ENCODE data around the gene SPI1. TPM values are rescaled to one million over a fixed set of nuclear protein-coding genes. Genes with fewer than 3 reads are reported as not detected.

SPI1 gene
- total RNA-seq, 6 donors from 2014 or later: 52.8 to 275 (median 179) TPM

GRCh38 chr11:47348131-47348802 is 30.1 kb downstream of the SPI1 start:
- TF ChIP-seq CTCF (IDR thresholded peaks at IDR 0.05) (no peak), POLR2A (IDR thresholded peaks at IDR 0.05) (no peak), POLR2AphosphoS5 (IDR thresholded peaks at IDR 0.05) (no peak), EP300 (IDR thresholded peaks at IDR 0.05) (no peak)
- Histone ChIP-seq H3K27ac (no peak overlapping the region), H3K4me1 (no peaks in the 10 kb centered on the region), H3K36me3 (no peaks in the 10 kb centered on the region), H3K27me3 (no peaks in the 10 kb centered on the region), H3K4me3 (no peak overlapping the region), H3K9me3 (no peaks in the 10 kb centered on the region)
- ATAC-seq (ENCODE audit: low FRiP score in 2 of 2) (no peak), DNase-seq (peak in 1 of 2 donors; percentile 62)
- 86 to 87% methylated on average over 22 of the region's 24 CpGs for WGBS, 2 donors

- H3K4me3 ChIP-seq: no peak overlapping the region
- 61 to 73% methylated on average over 5 of the region's 5 CpGs for WGBS, 2 donors
- no peaks in the 10 kb centered on the region for H3K9me3 ChIP-seq
- DNase-seq (no peak), ATAC-seq (ENCODE audit: low FRiP score in 2 of 2) (no peak)
- H3K4me1 ChIP-seq: no peaks in the 10 kb centered on the region
- no peak for TF ChIP-seq EP300 (IDR thresholded peaks at IDR 0.05)
- TF ChIP-seq POLR2AphosphoS5 (IDR thresholded peaks at IDR 0.05): no peak
- TF ChIP-seq CTCF (IDR thresholded peaks at IDR 0.05): no peak
- TF ChIP-seq POLR2A (IDR thresholded peaks at IDR 0.05): no peak
- H3K36me3 ChIP-seq: no peaks in the 10 kb centered on the region
- H3K27me3 ChIP-seq: no peaks in the 10 kb centered on the region
- no peak overlapping the region for H3K27ac ChIP-seq
These were observed 31.2 kb downstream of the SPI1 start for GRCh38 chr11:47347137-47347536.

GRCh38 chr11:47345890-47346563 is 32.3 kb downstream of the SPI1 start:
- DNase-seq: peak in 1 of 2 donors; percentile 65
- H3K4me3 ChIP-seq: no peak overlapping the region
- no peaks in the 10 kb centered on the region for H3K4me1 ChIP-seq
- no peak overlapping the region for H3K27ac ChIP-seq
- no peaks in the 10 kb centered on the region for H3K9me3 ChIP-seq
- no peaks in the 10 kb centered on the region for H3K36me3 ChIP-seq
- no peaks in the 10 kb centered on the region for H3K27me3 ChIP-seq
- TF ChIP-seq POLR2AphosphoS5 (IDR thresholded peaks at IDR 0.05) (no peak), EP300 (IDR thresholded peaks at IDR 0.05) (no peak), CTCF (IDR thresholded peaks at IDR 0.05) (no peak), POLR2A (IDR thresholded peaks at IDR 0.05) (no peak)
- ATAC-seq (ENCODE audit: low FRiP score in 2 of 2): no peak
- WGBS, 2 donors: 85 to 87% methylated on average over 14 to 18 of the region's 18 CpGs

GRCh38 chr11:47342854-47343253 is 35.5 kb downstream of the SPI1 start:
- Histone ChIP-seq H3K4me3 (no peak overlapping the region), H3K4me1 (no peaks in the 10 kb centered on the region), H3K27ac (no peak overlapping the region), H3K9me3 (no peaks in the 10 kb centered on the region), H3K36me3 (no peaks in the 10 kb centered on the region), H3K27me3 (no peaks in the 10 kb centered on the region)
- ATAC-seq (ENCODE audit: low FRiP score in 2 of 2): no peak
- peak in 1 of 2 donors; percentile 65 for DNase-seq
- 95 to 98% methylated on average over 11 to 14 of the region's 15 CpGs for WGBS, 2 donors
- TF ChIP-seq EP300 (IDR thresholded peaks at IDR 0.05): no peak
- no peak for TF ChIP-seq CTCF (IDR thresholded peaks at IDR 0.05)
- TF ChIP-seq POLR2A (IDR thresholded peaks at IDR 0.05): no peak
- no peak for TF ChIP-seq POLR2AphosphoS5 (IDR thresholded peaks at IDR 0.05)

Measured in upper lobe of left lung (tissue), 6 donors.